Thyroid gland (tissue), 4 donors: ENCODE results near the gene SNX8. TPM values are rescaled to one million over a fixed set of nuclear protein-coding genes. Genes with fewer than 3 reads are reported as not detected.

Experiments
- DNase-seq, 2 donors: peaks; one replicate each; pipeline ENCODE4 v3.0.0-alpha.2; 2019
- H3K27ac ChIP-seq, 3 donors: fragments of 200-600 bp; sonication (generic); 1 replicate in 2 of 3; 2 replicates in 1 of 3; pipeline ENCODE4 v1.5.1; 2016 to 2019; ENCODE audit warnings: mild to moderate bottlenecking in 1 of 3, moderate library complexity in 1 of 3
- H3K27me3 ChIP-seq: fragments of 200-600 bp; sonication (generic); one replicate; pipeline ENCODE4 v1.5.1; 2019
- H3K36me3 ChIP-seq, 2 donors: fragments of 200-600 bp; sonication (generic); one replicate each; pipeline ENCODE4 v1.5.1; 2016 to 2019
- H3K4me1 ChIP-seq, 2 donors: fragments of 200-600 bp; sonication (generic); one replicate each; pipeline ENCODE4 v1.5.1; 2017 to 2019
- H3K4me3 ChIP-seq, 3 donors: fragments of 200-600 bp; sonication (generic); replicated peaks in 1 of 3; 1 replicate in 2 of 3; 2 replicates in 1 of 3; pipeline ENCODE4 v1.5.1; 2016; ENCODE audit warnings: mild to moderate bottlenecking in 1 of 3
- H3K9me3 ChIP-seq: fragments of 200-600 bp; sonication (generic); one replicate; pipeline ENCODE4 v1.5.1; 2017
- POLR2A ChIP-seq, 2 donors: fragments of 450-650 bp; IDR thresholded peaks; one replicate each; pipeline ENCODE4 v1.6.1; 2017; ENCODE audit warnings: antibody characterized with exemption in 2 of 2, mild to moderate bottlenecking in 2 of 2, moderate library complexity in 1 of 2
- whole genome bisulfite sequencing, 2 donors: methylation state at CpG; one replicate each; pipeline ENCODE4 v1.1.5; 2017; 5-methylcytosine and 5-hydroxymethylcytosine counted together
- intact Hi-C: fragments of 100-400 bp; cut with DNase I; formaldehyde crosslinking; loops from one replicate; pipeline ENCODE4 v1.15.1; 2023
- total RNA-seq, 4 donors: library from RNA; depleted of rRNA; stranded (reverse); fragments of >200 nt; gene quantifications; one replicate each; pipeline ENCODE4 v1.2.3, GENCODE V29; 2016
- TF ChIP-seq, protein P1 (sequence below), 6 experiments: fragments of 200-600 bp in 3 of 6; fragments of 450-650 bp in 3 of 6; sonication (generic) in 3 of 6; IDR thresholded peaks; one replicate each; pipeline ENCODE4 v1.5.1; 2016 to 2019; ENCODE audit warnings: antibody characterized with exemption in 6 of 6, mild to moderate bottlenecking in 2 of 6, inconsistent platforms in 1 of 6, moderate library complexity in 1 of 6

The SNX8 gene
- total RNA-seq, 4 donors from 2014 or later, result 12.0 to 40.5 (median 23.4) TPM

- no peak overlapping the region for H3K4me3 ChIP-seq
- H3K27ac ChIP-seq, result no peak overlapping the region
- no peaks in the 10 kb centered on the region for H3K27me3 ChIP-seq
- no peaks in the 10 kb centered on the region for H3K9me3 ChIP-seq
- intact Hi-C loops, result no loop called here
- WGBS, 2 donors, result 92 to 95% methylated on average over 6 to 9 of the region's 9 CpGs
- no peak for TF ChIP-seq POLR2A (IDR thresholded peaks at IDR 0.05)
- TF ChIP-seq, protein P1, sequence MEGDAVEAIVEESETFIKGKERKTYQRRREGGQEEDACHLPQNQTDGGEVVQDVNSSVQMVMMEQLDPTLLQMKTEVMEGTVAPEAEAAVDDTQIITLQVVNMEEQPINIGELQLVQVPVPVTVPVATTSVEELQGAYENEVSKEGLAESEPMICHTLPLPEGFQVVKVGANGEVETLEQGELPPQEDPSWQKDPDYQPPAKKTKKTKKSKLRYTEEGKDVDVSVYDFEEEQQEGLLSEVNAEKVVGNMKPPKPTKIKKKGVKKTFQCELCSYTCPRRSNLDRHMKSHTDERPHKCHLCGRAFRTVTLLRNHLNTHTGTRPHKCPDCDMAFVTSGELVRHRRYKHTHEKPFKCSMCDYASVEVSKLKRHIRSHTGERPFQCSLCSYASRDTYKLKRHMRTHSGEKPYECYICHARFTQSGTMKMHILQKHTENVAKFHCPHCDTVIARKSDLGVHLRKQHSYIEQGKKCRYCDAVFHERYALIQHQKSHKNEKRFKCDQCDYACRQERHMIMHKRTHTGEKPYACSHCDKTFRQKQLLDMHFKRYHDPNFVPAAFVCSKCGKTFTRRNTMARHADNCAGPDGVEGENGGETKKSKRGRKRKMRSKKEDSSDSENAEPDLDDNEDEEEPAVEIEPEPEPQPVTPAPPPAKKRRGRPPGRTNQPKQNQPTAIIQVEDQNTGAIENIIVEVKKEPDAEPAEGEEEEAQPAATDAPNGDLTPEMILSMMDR (IDR thresholded peaks at IDR 0.05), result no peak
- DNase-seq, result no peak
- H3K36me3 ChIP-seq, result peaks cover 28 to 43% of the 10 kb centered on the region in 2 donors
- H3K4me1 ChIP-seq, result peaks cover 0 to under 1% of the 10 kb centered on the region in 2 donors
Observed at GRCh38 chr7:2218444-2218785, 95.8 kb downstream of the SNX8 start.

DNA sequence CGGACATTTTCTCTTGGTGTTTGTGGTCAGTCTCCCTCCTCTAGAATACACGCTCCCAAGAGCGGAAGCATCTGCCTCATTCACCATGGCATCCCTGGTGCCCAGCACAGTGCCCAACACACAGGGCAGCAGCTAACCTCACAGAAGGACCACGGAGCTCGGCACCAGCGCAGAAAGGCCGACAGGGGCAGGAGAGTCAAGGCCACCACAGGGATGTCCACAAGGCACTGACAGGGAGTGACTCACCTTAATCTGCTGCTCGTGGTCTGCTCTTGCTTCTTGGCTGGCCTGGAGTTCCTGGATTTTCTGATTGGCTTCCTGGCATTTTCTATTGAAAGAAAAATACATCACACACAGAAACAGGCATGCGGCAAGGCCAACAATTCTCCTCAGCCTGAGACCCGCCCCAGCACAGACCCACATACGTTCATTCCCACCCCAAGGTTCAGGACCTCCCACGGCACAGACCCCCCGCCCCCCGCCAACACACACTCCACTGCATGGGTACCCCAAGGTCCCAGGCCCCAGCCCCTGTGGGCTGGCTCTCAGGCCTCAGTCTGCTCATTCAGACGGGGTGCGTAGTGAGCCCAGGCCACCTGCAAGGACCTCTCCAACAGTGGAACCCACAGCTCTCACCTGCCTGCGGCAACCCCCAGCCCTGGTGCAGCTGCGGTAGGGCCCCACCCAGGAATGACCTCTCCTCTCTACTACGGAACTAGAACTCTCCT is 96.4 kb downstream of the SNX8 start:
- 91 to 95% methylated on average over 13 to 15 of the region's 19 CpGs for WGBS, 2 donors
- Histone ChIP-seq H3K4me3 (no peak overlapping the region), H3K27me3 (no peaks in the 10 kb centered on the region), H3K27ac (no peak overlapping the region), H3K36me3 (peaks cover 30 to 46% of the 10 kb centered on the region in 2 donors), H3K4me1 (no peaks in the 10 kb centered on the region), H3K9me3 (no peaks in the 10 kb centered on the region)
- DNase-seq, result no peak
- intact Hi-C loops, result no loop called here
- TF ChIP-seq, protein P1 (IDR thresholded peaks at IDR 0.05), result no peak
- TF ChIP-seq POLR2A (IDR thresholded peaks at IDR 0.05), result no peak

DNA sequence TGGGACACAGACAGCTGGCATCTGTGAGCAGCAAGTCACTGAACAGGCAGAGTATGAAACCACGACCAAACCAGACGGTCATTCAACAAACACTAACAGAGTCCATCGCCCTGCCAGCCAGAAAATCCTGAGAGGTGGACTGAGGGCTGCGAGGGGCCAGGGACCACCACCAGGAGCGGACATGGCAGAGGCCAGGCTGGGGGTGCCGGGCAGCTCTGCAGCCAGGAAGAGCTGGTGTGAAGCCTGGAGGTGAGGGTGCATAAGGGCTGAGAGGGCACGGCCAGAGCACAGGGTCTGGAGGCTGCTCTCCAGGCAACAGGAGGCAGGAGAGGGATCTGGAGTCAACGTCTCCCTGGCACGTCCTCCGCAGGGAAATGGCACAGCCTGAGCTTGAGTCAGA is 97.0 kb downstream of the SNX8 start:
- H3K27me3 ChIP-seq, result no peaks in the 10 kb centered on the region

DNA sequence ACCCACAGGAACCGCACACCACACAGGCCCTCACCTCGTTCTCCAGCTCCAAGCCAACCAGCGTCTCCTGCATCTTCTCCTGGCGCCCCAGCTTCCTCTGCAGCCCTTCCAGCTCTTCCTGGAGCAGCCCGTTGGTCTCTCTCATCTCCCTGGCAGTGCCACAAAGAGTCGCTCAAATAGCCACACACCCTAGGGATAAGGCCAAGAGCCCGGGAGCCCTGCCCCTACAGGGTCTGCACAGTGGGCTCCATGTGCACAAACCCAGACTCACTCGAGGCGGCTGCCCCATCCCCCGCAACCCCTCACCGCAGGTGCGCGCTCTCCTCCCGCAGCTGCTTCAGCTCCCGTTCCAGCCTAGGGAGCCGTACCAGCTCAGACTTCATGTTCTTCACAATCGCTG is 98.4 kb downstream of the SNX8 start:
- no peak for TF ChIP-seq POLR2A (IDR thresholded peaks at IDR 0.05)
- TF ChIP-seq, protein P1 (IDR thresholded peaks at IDR 0.05), result no peak
- Histone ChIP-seq H3K4me1 (no peaks in the 10 kb centered on the region), H3K27me3 (no peaks in the 10 kb centered on the region), H3K4me3 (no peak overlapping the region), H3K9me3 (no peaks in the 10 kb centered on the region), H3K36me3 (peaks cover 31 to 49% of the 10 kb centered on the region in 2 donors), H3K27ac (no peak overlapping the region)
- intact Hi-C loops, result no loop called here
- WGBS, 2 donors, result 93 to 97% methylated on average over 15 to 17 of the region's 17 CpGs
- no peak for DNase-seq

More for the DNA sequence above, 97.0 kb downstream of the SNX8 start:
- H3K36me3 ChIP-seq, result peaks cover 34 to 49% of the 10 kb centered on the region in 2 donors
- WGBS, 2 donors, result 89 to 95% methylated on average over 8 to 10 of the region's 10 CpGs
- TF ChIP-seq, protein P1 (IDR thresholded peaks at IDR 0.05), result no peak
- TF ChIP-seq POLR2A (IDR thresholded peaks at IDR 0.05), result no peak
- no peaks in the 10 kb centered on the region for H3K9me3 ChIP-seq
- no peak overlapping the region for H3K4me3 ChIP-seq
- H3K4me1 ChIP-seq, result no peaks in the 10 kb centered on the region
- H3K27ac ChIP-seq, result no peak overlapping the region
- no peak for DNase-seq
- intact Hi-C loops, result no loop called here

DNA sequence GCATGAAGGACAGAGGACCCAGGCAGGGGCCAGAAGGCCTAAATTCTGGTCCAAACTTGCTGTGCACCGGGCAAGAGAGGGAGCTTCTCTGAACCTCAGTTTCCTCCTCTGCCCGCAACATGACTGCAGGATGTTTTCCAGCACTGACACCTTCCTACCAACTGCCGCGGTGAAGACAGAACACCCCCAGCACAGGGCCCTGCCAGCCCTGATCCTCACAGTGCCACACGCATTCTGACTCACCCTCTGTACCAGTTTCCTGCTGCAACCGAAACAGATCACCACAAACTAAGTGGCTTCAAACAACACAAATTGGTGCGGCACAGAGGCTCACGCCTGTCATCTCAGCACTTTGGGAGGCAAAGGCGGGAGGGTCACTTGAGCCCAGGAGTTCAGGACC is 99.6 kb downstream of the SNX8 start:
- intact Hi-C loops, result no loop called here
- no peak for TF ChIP-seq POLR2A (IDR thresholded peaks at IDR 0.05)
- TF ChIP-seq, protein P1 (IDR thresholded peaks at IDR 0.05), result no peak
- Histone ChIP-seq H3K36me3 (peaks cover 31 to 49% of the 10 kb centered on the region in 2 donors), H3K27me3 (no peaks in the 10 kb centered on the region), H3K4me1 (no peaks in the 10 kb centered on the region), H3K9me3 (no peaks in the 10 kb centered on the region), H3K27ac (no peak overlapping the region), H3K4me3 (no peak overlapping the region)
- no peak for DNase-seq
- WGBS, 2 donors, result 95% methylated on average over 9 of the region's 9 CpGs
